Neuronal stem cell (in vitro differentiated cells): ENCODE data around the gene ACO2.
A peak's percentile ranks its signal among the peaks of the same experiment; 100 is the strongest.

Experiments
- DNase-seq: peaks from one replicate; pipeline ENCODE4 v3.0.0-alpha.2; 2013; ENCODE audit warnings: low spot score
- H2AFZ ChIP-seq: one replicate; pipeline ENCODE4 v1.6.1; 2013; ENCODE audit warnings: mild to moderate bottlenecking, low read length, inconsistent platforms
- H2AK5ac ChIP-seq: 2 replicates; pipeline ENCODE4 v1.6.1; 2013; ENCODE audit warnings: low read depth, mild to moderate bottlenecking, inconsistent platforms, low read length, moderate library complexity, mixed read lengths
- H2BK120ac ChIP-seq: 2 replicates; pipeline ENCODE4 v1.6.1; 2013; ENCODE audit warnings: low read depth, mild to moderate bottlenecking, inconsistent platforms, low read length, moderate library complexity, mixed read lengths
- H2BK12ac ChIP-seq: one replicate; pipeline ENCODE4 v1.6.1; 2013; ENCODE audit warnings: low read length, inconsistent platforms
- H2BK15ac ChIP-seq: 2 replicates; pipeline ENCODE4 v1.6.1; 2013; ENCODE audit warnings: mild to moderate bottlenecking, low read length, inconsistent platforms, mixed read lengths
- H2BK5ac ChIP-seq: one replicate; pipeline ENCODE4 v1.6.1; 2013; ENCODE audit warnings: inconsistent platforms, mild to moderate bottlenecking, low read length, moderate library complexity
- H3K14ac ChIP-seq: one replicate; pipeline ENCODE4 v1.6.1; 2013; ENCODE audit warnings: low read length, inconsistent platforms
- H3K18ac ChIP-seq: 2 replicates; pipeline ENCODE4 v1.6.1; 2013; ENCODE audit warnings: low read length, inconsistent platforms
- H3K23ac ChIP-seq: 2 replicates; pipeline ENCODE4 v1.6.1; 2013; ENCODE audit warnings: low read depth, mild to moderate bottlenecking, mixed read lengths, low read length, inconsistent platforms; ENCODE audit not compliant: poor library complexity
- H3K27ac ChIP-seq: replicated peaks from 3 replicates; pipeline ENCODE4 v1.5.1; 2013; ENCODE audit warnings: low read length, inconsistent platforms
- H3K27me3 ChIP-seq, 3 experiments: 2 replicates each; pipeline ENCODE4 v1.6.1; 2013; ENCODE audit warnings: low read length in 3 of 3, mild to moderate bottlenecking in 2 of 3, inconsistent platforms in 1 of 3, low read depth in 1 of 3, mixed read lengths in 1 of 3, moderate library complexity in 1 of 3; ENCODE audit not compliant: control insufficient read depth in 3 of 3, insufficient read depth in 3 of 3
- H3K36me3 ChIP-seq, 2 donors: replicated peaks in 1 of 2; 2 replicates each; pipeline ENCODE4 v1.6.1; 2013; ENCODE audit warnings: low read length in 2 of 2; ENCODE audit not compliant: control insufficient read depth in 2 of 2, insufficient read depth in 2 of 2
- H3K4ac ChIP-seq: 2 replicates; pipeline ENCODE4 v1.6.1; 2013; ENCODE audit warnings: inconsistent platforms, mild to moderate bottlenecking, low read length, moderate library complexity
- H3K4me1 ChIP-seq, 2 donors: 1 replicate in 1 of 2; 2 replicates in 1 of 2; pipeline ENCODE4 v1.6.1; 2013; ENCODE audit warnings: low read length in 2 of 2, low read depth in 1 of 2; ENCODE audit not compliant: control insufficient read depth in 2 of 2, insufficient read depth in 1 of 2
- H3K4me2 ChIP-seq: one replicate; pipeline ENCODE4 v1.6.1; 2013; ENCODE audit warnings: mild to moderate bottlenecking, low read length, inconsistent platforms; ENCODE audit not compliant: insufficient read depth, poor library complexity, severe bottlenecking
- H3K4me3 ChIP-seq, 2 donors: 2 replicates each; pipeline ENCODE4 v1.5.1; 2013; ENCODE audit warnings: low read length in 2 of 2, mild to moderate bottlenecking in 2 of 2, inconsistent platforms in 1 of 2, moderate library complexity in 1 of 2
- H3K79me1 ChIP-seq: one replicate; pipeline ENCODE4 v1.6.1; 2013; ENCODE audit warnings: low read depth, mild to moderate bottlenecking, inconsistent platforms, low read length, moderate library complexity
- H3K9ac ChIP-seq: one replicate; pipeline ENCODE4 v1.6.1; 2013; ENCODE audit warnings: mild to moderate bottlenecking, low read depth, low read length, inconsistent platforms; ENCODE audit not compliant: poor library complexity
- H3K9me3 ChIP-seq, 2 donors: replicated peaks in 1 of 2; 2 replicates each; pipeline versions ENCODE3 to v1.6.1; 2013; ENCODE audit warnings: low read length in 2 of 2, mild to moderate bottlenecking in 2 of 2, inconsistent platforms in 1 of 2, low read depth in 1 of 2, mixed read lengths in 1 of 2, moderate library complexity in 1 of 2; ENCODE audit not compliant: control insufficient read depth in 2 of 2, insufficient read depth in 1 of 2
- H4K8ac ChIP-seq: one replicate; pipeline ENCODE4 v1.6.1; 2013; ENCODE audit warnings: low read depth, mild to moderate bottlenecking, inconsistent platforms, low read length, moderate library complexity
- H4K91ac ChIP-seq: one replicate; pipeline ENCODE4 v1.6.1; 2013; ENCODE audit warnings: low read length, low read depth, mild to moderate bottlenecking, inconsistent platforms; ENCODE audit not compliant: poor library complexity
- WGBS, 2 donors: extraction: QIAGEN DNeasy Blood & Tissue Kit; methylation state at CpG; one replicate each; pipeline ENCODE4 v1.1.7; 2013; ENCODE audit warnings: missing lambda C conversion rate in 2 of 2, mixed read lengths in 1 of 2; ENCODE audit not compliant: insufficient read length in 2 of 2, insufficient replicate concordance in 1 of 2; ENCODE audit errors: extremely low coverage in 2 of 2; 5-methylcytosine and 5-hydroxymethylcytosine counted together

Gene ACO2

DNA sequence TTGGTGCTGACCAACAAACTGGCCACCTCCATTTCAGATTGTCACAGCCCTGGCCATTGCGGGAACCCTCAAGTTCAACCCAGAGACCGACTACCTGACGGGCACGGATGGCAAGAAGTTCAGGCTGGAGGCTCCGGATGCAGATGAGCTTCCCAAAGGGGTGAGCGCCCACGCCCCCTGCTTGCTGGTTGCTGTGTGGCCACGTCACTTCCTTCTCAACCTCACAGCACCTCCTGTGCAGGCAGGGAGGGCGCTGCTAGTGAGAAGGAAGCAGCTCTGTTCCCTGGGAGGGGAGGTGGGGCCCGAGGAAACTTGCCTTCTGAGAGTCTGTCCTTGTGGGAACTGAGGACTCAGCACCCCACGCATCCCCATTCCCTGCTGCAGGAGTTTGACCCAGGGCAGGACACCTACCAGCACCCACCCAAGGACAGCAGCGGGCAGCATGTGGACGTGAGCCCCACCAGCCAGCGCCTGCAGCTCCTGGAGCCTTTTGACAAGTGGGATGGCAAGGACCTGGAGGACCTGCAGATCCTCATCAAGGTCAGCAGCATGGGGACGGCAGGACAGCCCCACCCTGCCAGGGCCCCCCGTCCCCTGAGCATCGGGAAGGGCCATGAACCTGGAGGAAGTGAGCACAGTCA is 56.0 kb downstream of the ACO2 start:
- Histone ChIP-seq H3K27me3 (no peaks in the 10 kb centered on the region), H3K4ac (no peak overlapping the region), H3K9ac (no peak overlapping the region), H3K14ac (peak overlapping the region; percentile 17), H4K8ac (no peak overlapping the region), H2AFZ (no peak overlapping the region), H2AK5ac (no peak overlapping the region), H3K18ac (no peak overlapping the region), H3K36me3 (peaks cover 49 to 75% of the 10 kb centered on the region in 2 donors), H2BK12ac (no peak overlapping the region), H2BK15ac (no peak overlapping the region), H4K91ac (no peak overlapping the region), H3K4me3 (no peak overlapping the region), H3K27ac (peak overlapping the region; percentile 15), H2BK5ac (peak overlapping the region; percentile 44), H2BK120ac (no peak overlapping the region), H3K9me3 (peaks cover 0 to 1% of the 10 kb centered on the region in 2 donors), H3K23ac (peak overlapping the region; percentile 82), H3K4me2 (no peak overlapping the region), H3K79me1 (peaks cover 10% of the 10 kb centered on the region), H3K4me1 (no peaks in the 10 kb centered on the region)
- WGBS, 2 donors, result no CpG with 5 or more reads among the region's 17 CpGs
- no peak for DNase-seq

DNA sequence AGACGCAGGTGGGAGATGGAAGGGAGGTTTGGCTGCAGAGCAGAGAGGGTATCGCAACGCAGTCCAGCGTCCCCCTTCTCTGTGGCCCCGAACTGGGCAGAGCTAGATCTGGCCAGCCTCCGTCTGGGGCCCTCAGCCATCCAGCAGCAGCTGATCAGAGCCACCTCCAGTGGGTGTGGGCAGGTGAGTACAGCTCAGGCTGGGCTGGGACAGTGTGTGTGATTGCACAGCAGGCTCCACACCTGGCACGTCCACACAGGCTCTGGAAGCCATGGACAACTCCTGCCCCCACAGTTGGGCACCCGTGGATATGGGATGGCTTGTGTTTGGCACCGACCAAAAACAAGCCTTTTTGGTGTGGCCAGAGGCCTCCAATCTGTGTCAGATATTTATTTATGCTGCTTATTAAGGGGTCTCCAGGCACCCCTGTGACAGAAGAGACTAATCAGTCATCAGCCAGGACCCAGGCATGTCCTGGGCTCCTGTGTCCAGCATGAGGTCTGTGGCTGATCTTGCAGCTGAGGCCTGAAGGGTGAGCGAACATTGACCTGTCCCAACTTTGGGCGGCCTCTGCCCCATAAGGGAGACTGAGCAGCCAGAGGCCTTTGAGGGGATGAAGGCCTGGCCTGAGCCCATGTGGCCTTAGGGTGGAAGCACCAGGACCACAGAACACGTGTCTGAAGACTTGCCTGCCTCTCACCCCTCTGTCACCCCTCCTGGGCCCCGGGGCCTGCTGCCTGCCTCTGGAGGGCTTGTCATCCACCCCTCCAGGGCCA is 56.7 kb downstream of the ACO2 start:
- no peak overlapping the region for H3K14ac ChIP-seq
- H3K4me3 ChIP-seq, result no peak overlapping the region
- WGBS, 2 donors, result no CpG with 5 or more reads among the region's 13 CpGs
- no peak overlapping the region for H3K27ac ChIP-seq
- DNase-seq, result no peak
- H2BK120ac ChIP-seq, result no peak overlapping the region
- H4K8ac ChIP-seq, result no peak overlapping the region
- peak overlapping the region; percentile 44 for H2BK5ac ChIP-seq
- no peaks in the 10 kb centered on the region for H3K27me3 ChIP-seq
- peak overlapping the region; percentile 30 for H3K9ac ChIP-seq
- no peak overlapping the region for H3K4me2 ChIP-seq
- H3K23ac ChIP-seq, result peak overlapping the region; percentile 82
- H3K79me1 ChIP-seq, result peaks cover 10% of the 10 kb centered on the region
- no peak overlapping the region for H2AFZ ChIP-seq
- H3K9me3 ChIP-seq, result peaks cover 0 to 1% of the 10 kb centered on the region in 2 donors
- peaks cover 51 to 82% of the 10 kb centered on the region in 2 donors for H3K36me3 ChIP-seq
- H4K91ac ChIP-seq, result no peak overlapping the region
- H2AK5ac ChIP-seq, result no peak overlapping the region
- no peaks in the 10 kb centered on the region for H3K4me1 ChIP-seq
- no peak overlapping the region for H2BK12ac ChIP-seq
- H2BK15ac ChIP-seq, result no peak overlapping the region
- no peak overlapping the region for H3K4ac ChIP-seq
- peak overlapping the region; percentile 58 for H3K18ac ChIP-seq

DNA sequence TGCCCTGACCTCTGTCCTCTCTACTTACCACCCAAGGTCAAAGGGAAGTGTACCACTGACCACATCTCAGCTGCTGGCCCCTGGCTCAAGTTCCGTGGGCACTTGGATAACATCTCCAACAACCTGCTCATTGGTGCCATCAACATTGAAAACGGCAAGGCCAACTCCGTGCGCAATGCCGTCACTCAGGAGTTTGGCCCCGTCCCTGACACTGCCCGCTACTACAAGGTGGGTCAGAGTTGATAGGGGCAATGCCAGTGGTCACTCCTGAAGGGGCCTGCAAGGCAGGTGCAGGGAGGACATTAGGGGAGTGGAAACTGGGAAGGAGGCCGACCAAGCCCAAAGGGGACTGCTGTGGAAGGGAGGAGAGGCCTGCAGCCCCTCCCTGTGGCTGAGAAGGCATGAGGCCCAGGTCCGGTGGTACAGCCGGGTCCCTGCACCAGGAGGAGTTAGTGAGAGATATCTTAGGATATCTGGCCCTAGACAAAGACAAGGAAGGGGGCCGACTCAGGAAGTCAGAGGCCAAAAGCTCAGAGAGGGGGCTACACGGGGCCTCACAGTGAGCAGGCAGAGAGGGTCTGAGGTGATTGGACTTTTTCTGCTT is 57.4 kb downstream of the ACO2 start:
- Histone ChIP-seq H2AK5ac (no peak overlapping the region), H3K23ac (peak overlapping the region; percentile 89), H2BK120ac (no peak overlapping the region), H2BK5ac (peak overlapping the region; percentile 44), H4K91ac (no peak overlapping the region), H2BK15ac (no peak overlapping the region), H3K4ac (no peak overlapping the region), H3K36me3 (peaks cover 53 to 89% of the 10 kb centered on the region in 2 donors), H3K9ac (no peak overlapping the region), H3K27me3 (no peaks in the 10 kb centered on the region), H3K4me1 (no peaks in the 10 kb centered on the region), H4K8ac (no peak overlapping the region), H3K4me2 (no peak overlapping the region), H3K4me3 (peak overlapping the region in 1 of 2 donors; percentile 18), H3K18ac (no peak overlapping the region), H3K9me3 (peaks cover 0 to 1% of the 10 kb centered on the region in 2 donors), H2BK12ac (no peak overlapping the region), H3K14ac (no peak overlapping the region), H3K79me1 (peaks cover 10% of the 10 kb centered on the region), H3K27ac (no peak overlapping the region), H2AFZ (no peak overlapping the region)
- no peak for DNase-seq
- no CpG with 5 or more reads among the region's 12 CpGs for WGBS, 2 donors
